GM23338 (cell line): ENCODE data around the gene NPTXR. TPM values are rescaled to one million over a fixed set of nuclear protein-coding genes. Genes with fewer than 3 reads are reported as not detected.

Experiments
- ATAC-seq: fragments of 200-7000 bp; cut with Tn5 transposase; 3 replicates; pipeline ENCODE4 v1.9.1; 2020
- DNase-seq: peaks from one replicate; pipeline ENCODE4 v3.0.0-alpha.2; 2015; ENCODE audit warnings: low spot score
- H2AFZ ChIP-seq: fragments of 200-600 bp; sonication (generic); 2 replicates; pipeline ENCODE4 v1.8.0; 2016; ENCODE audit warnings: antibody characterized with exemption, mild to moderate bottlenecking, moderate library complexity
- H3F3A ChIP-seq: fragments of 200-600 bp; sonication (generic); replicated peaks from 2 replicates; pipeline ENCODE4 v1.8.0; 2017; ENCODE audit warnings: antibody characterized with exemption, mixed run types, low read depth
- H3K27ac ChIP-seq: fragments of 200-600 bp; sonication (generic); 2 replicates; pipeline ENCODE4 v1.6.1; 2016; ENCODE audit warnings: low read depth
- H3K27me3 ChIP-seq: fragments of 200-600 bp; sonication (generic); 2 replicates; pipeline ENCODE4 v1.8.0; 2016; ENCODE audit warnings: mild to moderate bottlenecking, mixed run types, moderate library complexity; ENCODE audit not compliant: insufficient read depth
- H3K36me3 ChIP-seq: fragments of 200-600 bp; sonication (generic); 2 replicates; pipeline ENCODE4 v1.8.0; 2016; ENCODE audit warnings: mild to moderate bottlenecking; ENCODE audit not compliant: insufficient read depth
- H3K4me1 ChIP-seq: fragments of 200-600 bp; sonication (generic); 2 replicates; pipeline ENCODE4 v1.8.0; 2016; ENCODE audit warnings: mild to moderate bottlenecking, moderate library complexity; ENCODE audit not compliant: insufficient read depth
- H3K4me2 ChIP-seq: fragments of 200-600 bp; sonication (generic); 2 replicates; pipeline ENCODE4 v1.7.1; 2017; ENCODE audit warnings: mixed run types
- H3K4me3 ChIP-seq: fragments of 200-600 bp; sonication (generic); 2 replicates; pipeline ENCODE4 v1.6.1; 2016; ENCODE audit warnings: mixed run types
- H3K79me2 ChIP-seq: fragments of 200-600 bp; sonication (generic); replicated peaks from 2 replicates; pipeline ENCODE4 v1.8.0; 2017; ENCODE audit warnings: mild to moderate bottlenecking; ENCODE audit not compliant: insufficient read depth
- H3K9me2 ChIP-seq: fragments of 200-600 bp; sonication (generic); 2 replicates; pipeline ENCODE4 v1.8.0; 2017; ENCODE audit not compliant: insufficient read depth
- H4K20me1 ChIP-seq: fragments of 200-600 bp; sonication (generic); replicated peaks from 2 replicates; pipeline ENCODE4 v1.8.0; 2017; ENCODE audit warnings: mild to moderate bottlenecking; ENCODE audit not compliant: insufficient read depth
- H3K27ac Mint-ChIP-seq: 2 replicates; pipeline ENCODE4 v1.8.0; 2020; ENCODE audit warnings: inconsistent platforms, mild to moderate bottlenecking, moderate library complexity, mixed read lengths
- H3K27me3 Mint-ChIP-seq: 3 replicates; pipeline ENCODE4 v1.8.0; 2022; ENCODE audit warnings: low read depth, mild to moderate bottlenecking, moderate library complexity, mixed read lengths, inconsistent platforms; ENCODE audit not compliant: insufficient read depth, poor library complexity
- H3K36me3 Mint-ChIP-seq: 3 replicates; pipeline ENCODE4 v1.8.0; 2021; ENCODE audit warnings: low read depth, mild to moderate bottlenecking, inconsistent platforms, moderate library complexity, mixed read lengths
- H3K4me1 Mint-ChIP-seq: 3 replicates; pipeline ENCODE4 v1.8.0; 2020; ENCODE audit warnings: mild to moderate bottlenecking, inconsistent platforms, mixed read lengths
- H3K4me3 Mint-ChIP-seq: 3 replicates; pipeline ENCODE4 v1.8.0; 2021; ENCODE audit warnings: moderate library complexity, mild to moderate bottlenecking, inconsistent platforms, mixed read lengths
- H3K9me3 Mint-ChIP-seq: 3 replicates; pipeline ENCODE4 v1.8.0; 2020; ENCODE audit warnings: moderate library complexity, mild to moderate bottlenecking, inconsistent platforms, mixed read lengths
- CREB1 ChIP-seq: fragments of 250-450 bp; sonication (Bioruptor Pico); IDR thresholded peaks from 2 replicates; pipeline ENCODE4 v1.5.0; 2020; ENCODE audit warnings: low read depth, mild to moderate bottlenecking, moderate library complexity
- CTCF ChIP-seq, 2 experiments: fragments of 200-600 bp in 1 of 2; sonication (generic) in 1 of 2; conservative IDR thresholded peaks; 2 replicates each; pipeline versions ENCODE4 v1.5.1 to v1.6.1; 2016 to 2017; ENCODE audit warnings: antibody characterized with exemption in 2 of 2, low read depth in 2 of 2, mild to moderate bottlenecking in 2 of 2, moderate library complexity in 1 of 2
- ETS1 ChIP-seq: IDR thresholded peaks from 2 replicates; pipeline ENCODE4 v1.6.1; 2016; ENCODE audit warnings: antibody characterized with exemption
- EZH2 ChIP-seq: fragments of 200-600 bp; sonication (generic); IDR thresholded peaks from one replicate; pipeline ENCODE4 v1.8.0; 2017; ENCODE audit warnings: antibody characterized with exemption, mild to moderate bottlenecking, low read depth; ENCODE audit not compliant: unreplicated experiment
- EZH2phosphoT487 ChIP-seq: fragments of 200-600 bp; sonication (generic); IDR thresholded peaks from one replicate; pipeline ENCODE4 v1.8.1; 2018; ENCODE audit warnings: antibody characterized with exemption; ENCODE audit not compliant: unreplicated experiment
- JUNB ChIP-seq: IDR thresholded peaks from one replicate; pipeline ENCODE4 v1.6.1; 2016; ENCODE audit warnings: antibody characterized with exemption; ENCODE audit not compliant: unreplicated experiment
- NANOG ChIP-seq: IDR thresholded peaks from 2 replicates; pipeline ENCODE4 v1.6.1; 2016; ENCODE audit warnings: antibody characterized with exemption, borderline replicate concordance
- ZNF331 ChIP-seq: fragments of 250-450 bp; sonication (Bioruptor Pico); IDR thresholded peaks from 2 replicates; pipeline ENCODE4 v1.5.0; 2020; ENCODE audit warnings: low read depth, mild to moderate bottlenecking, moderate library complexity
- ZNF462 ChIP-seq: fragments of 250-450 bp; sonication (Bioruptor Pico); IDR thresholded peaks from 2 replicates; pipeline ENCODE4 v1.5.0; 2020; ENCODE audit warnings: mild to moderate bottlenecking, moderate library complexity
- polyA plus RNA-seq: library from polyadenylated mRNA; unstranded; fragments of >200 nt; fragmentation: Nextera tagmentation; extraction: Ambion mirVana; gene quantifications from 2 replicates; pipeline ENCODE4 v1.2.1, GENCODE V29; 2016
- total RNA-seq: library from RNA; depleted of rRNA; stranded (reverse); fragments of >200 nt; shearing (Covaris generic); gene quantifications from 2 replicates; pipeline ENCODE4 v1.2.3, GENCODE V29; 2014

The NPTXR gene
- total and polyA plus RNA-seq, 2 experiments from 2014 or later, result 0.89 to 13.4 TPM

- no peak overlapping the region for H3K4me2 ChIP-seq
- H3K27ac ChIP-seq, result no peak overlapping the region
- ATAC-seq (no peak), DNase-seq (no peak)
- no peaks in the 10 kb centered on the region; the same call in 1 of the 2 replicates for H4K20me1 ChIP-seq
- H3K27me3 Mint-ChIP-seq, result peaks cover 15% of the 10 kb centered on the region
- no peak overlapping the region for H2AFZ ChIP-seq
- no peaks in the 10 kb centered on the region for H3K79me2 ChIP-seq
- H3K9me2 ChIP-seq, result no peaks in the 10 kb centered on the region
- no peaks in the 10 kb centered on the region; the same call in 2 of the 3 replicates for H3K36me3 Mint-ChIP-seq
- no peaks in the 10 kb centered on the region for H3K36me3 ChIP-seq
- no peaks in the 10 kb centered on the region for H3F3A ChIP-seq
- no peak overlapping the region for H3K4me3 ChIP-seq
- no peak overlapping the region for H3K27ac Mint-ChIP-seq
- TF ChIP-seq EZH2, result no peak
- TF ChIP-seq CREB1 (CRISPR knock-in tag), result no peak
- H3K4me1 ChIP-seq, result no peaks in the 10 kb centered on the region
- no peaks in the 10 kb centered on the region for H3K9me3 Mint-ChIP-seq
- H3K27me3 ChIP-seq, result no peaks in the 10 kb centered on the region
- H3K4me1 Mint-ChIP-seq, result peaks cover 6% of the 10 kb centered on the region
- no peak overlapping the region for H3K4me3 Mint-ChIP-seq
Observed at GRCh38 chr22:38828616-38829205, 15.1 kb downstream of the NPTXR start.

- H3K27me3 Mint-ChIP-seq, result peaks cover 15% of the 10 kb centered on the region
- Histone ChIP-seq H3F3A (no peaks in the 10 kb centered on the region), H3K4me2 (no peak overlapping the region), H3K79me2 (no peaks in the 10 kb centered on the region), H3K4me3 (no peak overlapping the region), H3K9me2 (no peaks in the 10 kb centered on the region), H3K27ac (no peak overlapping the region), H2AFZ (no peak overlapping the region), H3K36me3 (no peaks in the 10 kb centered on the region), H3K27me3 (no peaks in the 10 kb centered on the region), H4K20me1 (no peaks in the 10 kb centered on the region; the same call in 1 of the 2 replicates), H3K4me1 (no peaks in the 10 kb centered on the region)
- no peak for DNase-seq
- peaks cover 6% of the 10 kb centered on the region for H3K4me1 Mint-ChIP-seq
- no peak overlapping the region for H3K4me3 Mint-ChIP-seq
- H3K9me3 Mint-ChIP-seq, result no peaks in the 10 kb centered on the region
- no peaks in the 10 kb centered on the region; the same call in 2 of the 3 replicates for H3K36me3 Mint-ChIP-seq
- no peak for ATAC-seq
- H3K27ac Mint-ChIP-seq, result no peak overlapping the region; the same call in 1 of the 2 replicates
- TF ChIP-seq CTCF (conservative IDR thresholded peaks at IDR 0.05; ENCODE audit: low read depth in 2 of 2), result no peak
- TF ChIP-seq ETS1, result no peak
- TF ChIP-seq ZNF331, result no peak
- no peak for TF ChIP-seq EZH2phosphoT487
- TF ChIP-seq NANOG, result no peak
- no peak for TF ChIP-seq JUNB
- TF ChIP-seq ZNF462, result no peak
- TF ChIP-seq CREB1 (CRISPR knock-in tag), result no peak
Observed at GRCh38 chr22:38828191-38828590, 15.6 kb downstream of the NPTXR start.
